GM13977 (cell line): ENCODE results near the gene SHISAL2B.

Experiments
- DNase-seq: peaks from one replicate; pipeline ENCODE4 v3.0.0; 2012; ENCODE audit warnings: low spot score
- in situ Hi-C: fragments of 300-500 bp; cut with MboI; formaldehyde crosslinking; loops from one replicate; pipeline ENCODE4 v1.12.0; 2022; ENCODE audit warnings: low sequenced_read_pairs, low pct_unique_long_range_greater_than_20kb, mixed read lengths, inconsistent platforms; ENCODE audit not compliant: unreplicated experiment
- TF ChIP-seq, protein P1 (sequence below): IDR thresholded peaks from 2 replicates; pipeline ENCODE4 v1.5.1; 2012; ENCODE audit warnings: mild to moderate bottlenecking, control low read depth; ENCODE audit not compliant: insufficient read depth; ENCODE audit errors: extremely low read depth, missing control alignments

SHISAL2B gene

DNA sequence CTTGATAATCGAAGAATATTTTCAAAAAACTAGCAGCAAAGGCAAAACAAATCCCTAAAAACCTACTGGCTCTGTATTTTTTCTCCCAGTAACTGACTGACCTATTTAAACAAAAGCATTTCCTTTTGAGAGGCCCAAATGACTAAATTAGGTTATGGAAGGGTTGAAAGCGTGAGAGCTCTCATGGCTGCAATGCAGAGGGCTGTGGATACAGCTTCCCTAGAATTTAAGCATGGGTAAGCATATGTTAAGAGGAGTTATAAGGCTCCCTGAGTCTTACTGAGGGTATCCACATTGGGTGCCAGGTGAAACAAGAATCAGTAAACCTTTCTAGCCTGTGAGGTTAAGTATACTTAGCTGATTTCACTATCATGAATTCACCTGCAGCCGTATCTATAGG is 32.3 kb downstream of the SHISAL2B start:
- in situ Hi-C loops = no loop called here
- no peak for DNase-seq
- TF ChIP-seq, protein P1, sequence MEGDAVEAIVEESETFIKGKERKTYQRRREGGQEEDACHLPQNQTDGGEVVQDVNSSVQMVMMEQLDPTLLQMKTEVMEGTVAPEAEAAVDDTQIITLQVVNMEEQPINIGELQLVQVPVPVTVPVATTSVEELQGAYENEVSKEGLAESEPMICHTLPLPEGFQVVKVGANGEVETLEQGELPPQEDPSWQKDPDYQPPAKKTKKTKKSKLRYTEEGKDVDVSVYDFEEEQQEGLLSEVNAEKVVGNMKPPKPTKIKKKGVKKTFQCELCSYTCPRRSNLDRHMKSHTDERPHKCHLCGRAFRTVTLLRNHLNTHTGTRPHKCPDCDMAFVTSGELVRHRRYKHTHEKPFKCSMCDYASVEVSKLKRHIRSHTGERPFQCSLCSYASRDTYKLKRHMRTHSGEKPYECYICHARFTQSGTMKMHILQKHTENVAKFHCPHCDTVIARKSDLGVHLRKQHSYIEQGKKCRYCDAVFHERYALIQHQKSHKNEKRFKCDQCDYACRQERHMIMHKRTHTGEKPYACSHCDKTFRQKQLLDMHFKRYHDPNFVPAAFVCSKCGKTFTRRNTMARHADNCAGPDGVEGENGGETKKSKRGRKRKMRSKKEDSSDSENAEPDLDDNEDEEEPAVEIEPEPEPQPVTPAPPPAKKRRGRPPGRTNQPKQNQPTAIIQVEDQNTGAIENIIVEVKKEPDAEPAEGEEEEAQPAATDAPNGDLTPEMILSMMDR = no peak

- TF ChIP-seq, protein P1 = no peak
- in situ Hi-C loops = no loop called here
Measured at GRCh38 chr5:64727150-64727549, 36.8 kb downstream of the SHISAL2B start.

GRCh38 chr5:64742411-64742810 is 52.1 kb downstream of the SHISAL2B start:
- TF ChIP-seq, protein P1 = no peak
- DNase-seq = no peak
- in situ Hi-C loops = no loop called here

More at GRCh38 chr5:64727150-64727549, 36.8 kb downstream of the SHISAL2B start:
- no peak for DNase-seq

- TF ChIP-seq, protein P1 = no peak
- in situ Hi-C loops = no loop called here
- DNase-seq = no peak
Measured at GRCh38 chr5:64742821-64743220, 52.5 kb downstream of the SHISAL2B start.

DNA sequence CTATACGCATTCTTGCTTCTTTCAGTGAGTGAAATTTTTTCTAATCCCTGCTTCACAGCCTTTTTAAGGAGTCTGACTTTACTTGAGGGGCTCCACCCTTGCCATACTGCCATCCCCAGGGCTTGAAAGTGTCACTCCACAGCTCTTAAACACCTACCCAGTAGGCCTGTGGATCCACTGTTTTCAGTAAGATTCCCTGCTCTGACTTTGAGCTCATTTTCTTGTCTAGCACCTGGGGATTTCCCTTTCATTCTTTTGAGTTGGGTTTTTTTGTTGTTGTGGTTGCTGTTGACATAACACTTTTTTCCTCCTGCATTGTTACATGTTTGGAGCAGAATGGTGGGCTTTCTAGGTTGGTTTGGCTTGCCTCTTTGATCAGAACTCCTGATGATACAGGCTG is 54.6 kb downstream of the SHISAL2B start:
- in situ Hi-C loops = no loop called here
- TF ChIP-seq, protein P1 = no peak
- DNase-seq = no peak

- TF ChIP-seq, protein P1 = no peak
- in situ Hi-C loops = no loop called here
- no peak for DNase-seq
Measured at GRCh38 chr5:64746446-64746845, 56.1 kb downstream of the SHISAL2B start.

- TF ChIP-seq, protein P1 = no peak
- in situ Hi-C loops = no loop called here
- no peak for DNase-seq
Measured at GRCh38 chr5:64749385-64749784, 59.1 kb downstream of the SHISAL2B start.
